ENCODE results near the gene WDR43.

DNA sequence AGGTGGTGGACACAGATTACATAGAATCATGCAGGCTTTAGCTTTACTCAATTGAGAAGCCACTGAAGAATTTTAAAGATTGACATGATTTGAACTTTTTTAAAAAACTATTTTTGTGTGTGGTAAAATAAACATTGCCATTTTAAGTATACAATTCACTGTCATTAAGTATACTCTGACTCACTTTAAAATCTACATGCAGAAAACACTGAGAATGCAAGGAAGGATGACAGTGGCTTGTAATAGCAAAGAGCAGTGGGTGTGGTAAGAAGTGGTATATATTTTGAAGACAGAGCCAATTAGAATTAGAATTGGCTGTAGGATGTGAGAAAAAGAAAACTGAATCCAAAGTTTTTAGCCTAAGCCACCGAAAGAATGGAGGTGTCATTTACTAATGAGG lies 39.3 kb upstream of the WDR43 start:
- TF ChIP-seq, protein P1, sequence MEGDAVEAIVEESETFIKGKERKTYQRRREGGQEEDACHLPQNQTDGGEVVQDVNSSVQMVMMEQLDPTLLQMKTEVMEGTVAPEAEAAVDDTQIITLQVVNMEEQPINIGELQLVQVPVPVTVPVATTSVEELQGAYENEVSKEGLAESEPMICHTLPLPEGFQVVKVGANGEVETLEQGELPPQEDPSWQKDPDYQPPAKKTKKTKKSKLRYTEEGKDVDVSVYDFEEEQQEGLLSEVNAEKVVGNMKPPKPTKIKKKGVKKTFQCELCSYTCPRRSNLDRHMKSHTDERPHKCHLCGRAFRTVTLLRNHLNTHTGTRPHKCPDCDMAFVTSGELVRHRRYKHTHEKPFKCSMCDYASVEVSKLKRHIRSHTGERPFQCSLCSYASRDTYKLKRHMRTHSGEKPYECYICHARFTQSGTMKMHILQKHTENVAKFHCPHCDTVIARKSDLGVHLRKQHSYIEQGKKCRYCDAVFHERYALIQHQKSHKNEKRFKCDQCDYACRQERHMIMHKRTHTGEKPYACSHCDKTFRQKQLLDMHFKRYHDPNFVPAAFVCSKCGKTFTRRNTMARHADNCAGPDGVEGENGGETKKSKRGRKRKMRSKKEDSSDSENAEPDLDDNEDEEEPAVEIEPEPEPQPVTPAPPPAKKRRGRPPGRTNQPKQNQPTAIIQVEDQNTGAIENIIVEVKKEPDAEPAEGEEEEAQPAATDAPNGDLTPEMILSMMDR (IDR thresholded peaks at IDR 0.05): no peak
- TF ChIP-seq RAD21 (IDR thresholded peaks at IDR 0.05; ENCODE audit: low read length) (no peak), POLR2AphosphoS5 (IDR thresholded peaks at IDR 0.05; ENCODE audit: low read depth, low read length) (no peak), JUND (IDR thresholded peaks at IDR 0.05) (no peak), TAF1 (IDR thresholded peaks at IDR 0.05; ENCODE audit: borderline replicate concordance, low read depth, low read length) (no peak), RCOR1 (IDR thresholded peaks at IDR 0.05; ENCODE audit: low read length) (no peak), MXI1 (IDR thresholded peaks at IDR 0.05; ENCODE audit: low read depth, low read length) (no peak)
